ENCODE data around the gene SFT2D1. TPM values are rescaled to one million over a fixed set of nuclear protein-coding genes. Genes with fewer than 3 reads are reported as not detected.

Gene SFT2D1
- total RNA-seq, 1 donor from 2014 or later: 23.5 TPM

DNA sequence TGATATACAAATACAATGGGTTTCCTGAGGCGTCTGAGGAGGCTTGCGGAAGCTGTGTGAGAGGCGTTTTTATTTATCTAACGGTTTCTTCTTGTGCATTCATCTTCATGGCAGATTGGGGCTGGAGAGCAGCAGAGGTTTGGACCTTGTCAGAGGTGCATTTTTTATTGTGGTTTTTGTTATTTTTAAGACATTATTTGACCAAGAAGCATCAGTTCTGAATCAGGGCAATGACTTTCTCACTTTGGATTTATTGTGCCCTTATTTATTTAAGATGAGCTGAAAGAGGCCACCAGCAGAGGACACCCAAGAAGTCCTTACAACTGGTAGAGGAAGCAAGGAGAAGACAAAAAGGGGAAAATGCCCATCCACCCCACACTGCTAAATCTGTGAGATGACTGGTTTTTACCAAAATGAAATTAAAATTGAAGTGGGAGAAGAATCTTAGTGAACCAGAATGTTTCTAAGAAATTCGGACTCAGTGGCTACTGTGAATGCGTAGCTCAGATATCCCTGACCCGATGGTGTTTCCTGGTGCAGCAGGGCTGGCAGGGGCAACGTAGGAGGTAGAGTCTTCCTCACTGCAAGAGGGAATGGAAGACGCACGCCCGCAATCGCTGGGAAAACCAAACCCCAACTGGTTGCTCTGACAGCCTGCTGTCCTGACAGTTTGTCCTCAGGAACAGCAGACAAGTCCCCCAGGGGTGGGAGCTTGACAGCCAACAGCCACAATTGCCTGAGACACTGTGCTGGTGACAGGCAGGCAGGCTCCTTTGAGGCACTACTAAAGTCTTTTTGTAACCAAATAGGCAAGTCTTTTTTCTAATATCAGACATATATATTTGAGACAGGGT, 48.4 kb downstream of the SFT2D1 start:
- Mint-ChIP-seq H3K27me3 (ENCODE audit: unreplicated experiment) (peaks cover 1% of the 10 kb centered on the region), H3K36me3 (ENCODE audit: unreplicated experiment) (peaks cover 15% of the 10 kb centered on the region), H3K27ac (ENCODE audit: unreplicated experiment) (no peak overlapping the region), H3K4me1 (ENCODE audit: low read depth, unreplicated experiment) (no peaks in the 10 kb centered on the region), H3K4me3 (ENCODE audit: unreplicated experiment) (no peak overlapping the region), H3K9me3 (ENCODE audit: unreplicated experiment) (peaks cover 3% of the 10 kb centered on the region)
- no peak for DNase-seq
- TF ChIP-seq, protein P1, sequence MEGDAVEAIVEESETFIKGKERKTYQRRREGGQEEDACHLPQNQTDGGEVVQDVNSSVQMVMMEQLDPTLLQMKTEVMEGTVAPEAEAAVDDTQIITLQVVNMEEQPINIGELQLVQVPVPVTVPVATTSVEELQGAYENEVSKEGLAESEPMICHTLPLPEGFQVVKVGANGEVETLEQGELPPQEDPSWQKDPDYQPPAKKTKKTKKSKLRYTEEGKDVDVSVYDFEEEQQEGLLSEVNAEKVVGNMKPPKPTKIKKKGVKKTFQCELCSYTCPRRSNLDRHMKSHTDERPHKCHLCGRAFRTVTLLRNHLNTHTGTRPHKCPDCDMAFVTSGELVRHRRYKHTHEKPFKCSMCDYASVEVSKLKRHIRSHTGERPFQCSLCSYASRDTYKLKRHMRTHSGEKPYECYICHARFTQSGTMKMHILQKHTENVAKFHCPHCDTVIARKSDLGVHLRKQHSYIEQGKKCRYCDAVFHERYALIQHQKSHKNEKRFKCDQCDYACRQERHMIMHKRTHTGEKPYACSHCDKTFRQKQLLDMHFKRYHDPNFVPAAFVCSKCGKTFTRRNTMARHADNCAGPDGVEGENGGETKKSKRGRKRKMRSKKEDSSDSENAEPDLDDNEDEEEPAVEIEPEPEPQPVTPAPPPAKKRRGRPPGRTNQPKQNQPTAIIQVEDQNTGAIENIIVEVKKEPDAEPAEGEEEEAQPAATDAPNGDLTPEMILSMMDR (IDR thresholded peaks at IDR 0.05; ENCODE audit: partially characterized antibody, unreplicated experiment): no peak

- no peaks in the 10 kb centered on the region for H3K9me3 Mint-ChIP-seq (ENCODE audit: unreplicated experiment)
- no peak overlapping the region for H3K27ac Mint-ChIP-seq (ENCODE audit: unreplicated experiment)
- H3K36me3 Mint-ChIP-seq (ENCODE audit: unreplicated experiment): no peaks in the 10 kb centered on the region
- H3K27me3 Mint-ChIP-seq (ENCODE audit: unreplicated experiment): peaks cover 2% of the 10 kb centered on the region
- no peak overlapping the region for H3K4me3 Mint-ChIP-seq (ENCODE audit: unreplicated experiment)
- H3K4me1 Mint-ChIP-seq (ENCODE audit: low read depth, unreplicated experiment): no peaks in the 10 kb centered on the region
- TF ChIP-seq, protein P1 (IDR thresholded peaks at IDR 0.05; ENCODE audit: partially characterized antibody, unreplicated experiment): no peak
- DNase-seq: no peak
These were observed 52.9 kb downstream of the SFT2D1 start for GRCh38 chr6:166289207-166290060.

GRCh38 chr6:166286839-166287271, 55.5 kb downstream of the SFT2D1 start:
- DNase-seq: no peak

DNA sequence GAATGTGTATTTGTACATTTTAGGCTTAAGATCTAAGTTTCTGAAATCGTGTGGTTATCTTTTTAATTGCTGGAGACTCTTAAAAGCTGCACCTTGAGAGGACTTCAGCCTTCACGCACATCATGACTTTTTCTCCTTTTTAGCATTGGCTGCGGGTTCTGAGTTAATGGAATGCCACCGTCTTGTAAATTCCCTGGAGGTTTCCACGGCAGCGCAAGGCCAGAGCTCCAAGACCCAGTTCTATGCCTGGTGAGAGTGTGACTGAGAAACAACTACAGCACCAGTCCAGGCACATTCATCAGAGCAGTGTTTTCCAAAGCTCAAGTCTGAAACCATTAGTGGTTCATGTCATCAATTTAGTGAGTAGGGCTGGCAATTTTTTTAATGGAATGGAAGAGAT, 57.1 kb downstream of the SFT2D1 start:
- H3K27me3 Mint-ChIP-seq (ENCODE audit: unreplicated experiment): peaks cover 4% of the 10 kb centered on the region
- TF ChIP-seq, protein P1 (IDR thresholded peaks at IDR 0.05; ENCODE audit: partially characterized antibody, unreplicated experiment): no peak
- no peak overlapping the region for H3K4me3 Mint-ChIP-seq (ENCODE audit: unreplicated experiment)
- no peaks in the 10 kb centered on the region for H3K36me3 Mint-ChIP-seq (ENCODE audit: unreplicated experiment)
- DNase-seq: no peak
- H3K27ac Mint-ChIP-seq (ENCODE audit: unreplicated experiment): no peak overlapping the region
- H3K4me1 Mint-ChIP-seq (ENCODE audit: low read depth, unreplicated experiment): peaks cover 4% of the 10 kb centered on the region
- no peaks in the 10 kb centered on the region for H3K9me3 Mint-ChIP-seq (ENCODE audit: unreplicated experiment)

More at GRCh38 chr6:166286839-166287271, 55.5 kb downstream of the SFT2D1 start:
- Mint-ChIP-seq H3K9me3 (ENCODE audit: unreplicated experiment) (no peaks in the 10 kb centered on the region), H3K27me3 (ENCODE audit: unreplicated experiment) (peaks cover 2% of the 10 kb centered on the region), H3K36me3 (ENCODE audit: unreplicated experiment) (no peaks in the 10 kb centered on the region), H3K4me3 (ENCODE audit: unreplicated experiment) (no peak overlapping the region), H3K27ac (ENCODE audit: unreplicated experiment) (no peak overlapping the region), H3K4me1 (ENCODE audit: low read depth, unreplicated experiment) (peaks cover 4% of the 10 kb centered on the region)
- TF ChIP-seq, protein P1 (IDR thresholded peaks at IDR 0.05; ENCODE audit: partially characterized antibody, unreplicated experiment): no peak
